Liver (tissue), 3 donors: ENCODE measurements around the gene CABP4.

Experiments
- CTCF ChIP-seq: fragments of 150-350 bp; IDR thresholded peaks from 2 replicates; pipeline ENCODE4 v1.5.1; 2017; ENCODE audit warnings: improper control_type of control experiment, low read depth, low read length; ENCODE audit not compliant: missing input control
- NR2F2 ChIP-seq: IDR thresholded peaks from 2 replicates; pipeline ENCODE4 v1.6.1; 2016; ENCODE audit warnings: antibody characterized with exemption
- donor health status: healthy.
- donor health status: healthy.

DNA sequence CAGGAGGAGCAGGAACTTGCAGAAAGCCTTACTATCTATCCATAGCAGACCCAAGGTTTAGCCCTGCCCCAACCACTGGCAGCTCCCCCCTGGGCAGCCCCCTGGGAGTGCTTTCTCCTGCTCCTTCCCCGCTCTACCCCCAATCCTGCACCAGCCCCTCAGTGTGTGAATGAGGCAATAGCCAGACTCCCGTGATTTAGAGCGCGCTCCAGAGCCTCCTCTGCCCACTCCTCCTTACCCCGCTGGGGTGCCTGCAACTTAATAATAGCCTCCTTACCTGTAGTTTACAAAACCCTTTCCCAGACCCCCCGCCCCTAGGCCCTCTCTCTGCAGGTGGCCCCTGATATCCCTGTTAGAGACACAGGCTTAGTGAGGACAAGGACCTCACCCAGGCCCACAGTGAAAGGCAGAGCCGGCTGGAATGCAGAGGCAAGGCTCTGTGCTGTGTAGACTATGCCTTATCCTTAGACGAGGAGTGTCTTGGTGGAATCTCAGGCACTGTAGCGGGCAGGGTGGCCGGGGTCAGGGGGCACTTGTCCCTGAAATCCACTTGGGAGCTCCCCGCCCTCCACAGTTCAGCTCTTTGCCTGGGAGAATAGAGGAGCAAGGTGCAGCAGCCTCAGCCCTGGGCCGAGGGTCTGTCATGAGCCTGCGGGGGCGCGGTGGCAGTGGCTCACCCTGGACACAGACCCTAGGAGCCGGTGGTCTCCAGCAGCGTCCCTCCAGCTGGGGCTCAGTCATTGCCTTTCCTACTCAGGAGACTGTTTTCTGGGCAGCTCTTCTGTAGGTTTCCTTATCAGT, 44.0 kb upstream of the CABP4 start:
- TF ChIP-seq CTCF (no peak), NR2F2 (no peak)
